AG04449 (cell line): ENCODE results near the gene CD86.

Experiments used
- CTCF ChIA-PET: fragments of 350-600 bp; formaldehyde crosslinking; extraction: SDS; loops from one replicate; lab custom pipeline; 2021; ENCODE audit warnings: antibody characterized with exemption; lab: Yijun Ruan, JAX
- POLR2A ChIA-PET: fragments of 400-600, 350-600 bp; formaldehyde crosslinking; extraction: SDS; loops from one replicate; lab custom pipeline; 2020; ENCODE audit warnings: antibody characterized with exemption, inconsistent platforms; lab: Yijun Ruan, JAX
- DNase-seq: peaks from one replicate; pipeline ENCODE4 v3.0.0-alpha.2; 2010; ENCODE audit warnings: low read depth, low spot score
- H3K4me3 ChIP-seq: 2 replicates; pipeline ENCODE4 v1.5.1; 2011; ENCODE audit warnings: low read depth, mild to moderate bottlenecking, control low read depth, low read length
- CTCF ChIP-seq: IDR thresholded peaks from one replicate; pipeline ENCODE4 v1.5.1; 2011; ENCODE audit warnings: mild to moderate bottlenecking, moderate library complexity, low read length, control low read depth, inconsistent platforms; ENCODE audit not compliant: insufficient read depth; ENCODE audit errors: missing control alignments

CD86 gene

GRCh38 chr3:122013448-122013925, 41.7 kb upstream of the CD86 start:
- H3K4me3 ChIP-seq, result no peak overlapping the region
- DNase-seq, result no peak
- ChIA-PET CTCF (no interaction called here), POLR2A (no interaction called here)
- no peak for TF ChIP-seq CTCF

- CTCF ChIA-PET, result no interaction called here
These were observed 40.4 kb upstream of the CD86 start for GRCh38 chr3:122014741-122015140.

GRCh38 chr3:122019493-122019892, 35.7 kb upstream of the CD86 start:
- no peak overlapping the region for H3K4me3 ChIP-seq
- POLR2A ChIA-PET, result no interaction called here
- TF ChIP-seq CTCF, result no peak
- CTCF ChIA-PET, result no interaction called here
- no peak for DNase-seq

More at GRCh38 chr3:122014741-122015140, 40.4 kb upstream of the CD86 start:
- no peak overlapping the region for H3K4me3 ChIP-seq
- POLR2A ChIA-PET, result no interaction called here
- no peak for DNase-seq
- no peak for TF ChIP-seq CTCF

- CTCF ChIA-PET, result no interaction called here
- H3K4me3 ChIP-seq, result no peak overlapping the region
- no peak for DNase-seq
- POLR2A ChIA-PET, result no interaction called here
- no peak for TF ChIP-seq CTCF
These were observed 34.1 kb upstream of the CD86 start for GRCh38 chr3:122021037-122021436.

- ChIA-PET CTCF (no interaction called here), POLR2A (no interaction called here)
- no peak within 1 kb of the TSS for H3K4me3 ChIP-seq
- DNase-seq, result no peak
- no peak for TF ChIP-seq CTCF
These were observed 33.3 kb upstream of the CD86 start, which contains the start of gene ILDR1 for GRCh38 chr3:122021811-122022401. Gene ILDR1, minus strand, starts transcription at chr3:122022247. Its CDS starts 170 bp downstream, at chr3:122022077.

- POLR2A ChIA-PET, result no interaction called here
- no peak for TF ChIP-seq CTCF
- H3K4me3 ChIP-seq, result no peak overlapping the region
- no peak for DNase-seq
- CTCF ChIA-PET, result no interaction called here
These were observed 31.7 kb upstream of the CD86 start for GRCh38 chr3:122023335-122023910.
